SHP77 treated with DMSO at 0.1 percent for 48 hours (cell line): Measurements from ENCODE around the gene GC.
"Not testable (repeated sequence)": the region's sequence is repeated elsewhere in the genome, so short reads cannot be mapped to it uniquely, and the experiment has no call there.

Source experiments
- DNase-seq: peaks from one replicate; lab custom pipeline; 2025; lab: John Stamatoyannopoulos, UW

The GC gene, protein sequence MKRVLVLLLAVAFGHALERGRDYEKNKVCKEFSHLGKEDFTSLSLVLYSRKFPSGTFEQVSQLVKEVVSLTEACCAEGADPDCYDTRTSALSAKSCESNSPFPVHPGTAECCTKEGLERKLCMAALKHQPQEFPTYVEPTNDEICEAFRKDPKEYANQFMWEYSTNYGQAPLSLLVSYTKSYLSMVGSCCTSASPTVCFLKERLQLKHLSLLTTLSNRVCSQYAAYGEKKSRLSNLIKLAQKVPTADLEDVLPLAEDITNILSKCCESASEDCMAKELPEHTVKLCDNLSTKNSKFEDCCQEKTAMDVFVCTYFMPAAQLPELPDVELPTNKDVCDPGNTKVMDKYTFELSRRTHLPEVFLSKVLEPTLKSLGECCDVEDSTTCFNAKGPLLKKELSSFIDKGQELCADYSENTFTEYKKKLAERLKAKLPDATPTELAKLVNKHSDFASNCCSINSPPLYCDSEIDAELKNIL

GRCh38 chr4:71783972-71784371 is at the start of gene GC:
Gene GC, minus strand, starts transcription at chr4:71784079. Its CDS starts 61 bp downstream, at chr4:71784018.
- no peak for DNase-seq

DNA sequence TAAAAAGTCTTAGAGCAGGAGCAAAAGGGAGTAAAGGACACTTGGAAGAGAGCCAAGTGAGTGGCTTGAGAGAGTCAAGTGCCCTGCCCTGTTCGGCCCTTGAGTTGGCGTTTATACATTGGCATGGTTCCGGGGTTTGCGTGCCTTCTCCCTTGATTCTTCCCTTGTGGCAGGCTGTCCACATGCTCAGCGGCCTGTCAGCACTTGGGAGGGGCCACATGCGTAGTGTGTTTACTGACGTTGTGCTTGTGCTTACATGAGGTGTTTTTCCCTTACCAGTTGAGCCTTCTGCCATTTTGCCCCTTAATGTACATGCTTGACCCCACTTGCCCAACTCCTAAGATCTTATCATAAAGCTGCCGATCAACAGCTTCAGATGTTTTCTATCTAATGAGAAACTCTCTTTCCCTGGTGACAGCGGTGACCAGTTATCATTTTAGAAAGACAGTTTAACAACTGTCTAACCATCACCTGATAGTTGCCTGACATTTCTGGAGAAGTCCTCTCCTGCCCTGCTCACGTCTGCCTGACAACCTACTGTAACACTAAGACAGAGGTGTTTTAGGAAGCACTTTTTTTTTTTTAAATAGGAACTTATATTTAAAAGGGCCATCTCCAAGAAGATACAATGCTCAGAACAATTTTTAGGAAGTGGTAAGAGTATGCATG is 49.5 kb upstream of the GC start:
- no peak for DNase-seq

DNA sequence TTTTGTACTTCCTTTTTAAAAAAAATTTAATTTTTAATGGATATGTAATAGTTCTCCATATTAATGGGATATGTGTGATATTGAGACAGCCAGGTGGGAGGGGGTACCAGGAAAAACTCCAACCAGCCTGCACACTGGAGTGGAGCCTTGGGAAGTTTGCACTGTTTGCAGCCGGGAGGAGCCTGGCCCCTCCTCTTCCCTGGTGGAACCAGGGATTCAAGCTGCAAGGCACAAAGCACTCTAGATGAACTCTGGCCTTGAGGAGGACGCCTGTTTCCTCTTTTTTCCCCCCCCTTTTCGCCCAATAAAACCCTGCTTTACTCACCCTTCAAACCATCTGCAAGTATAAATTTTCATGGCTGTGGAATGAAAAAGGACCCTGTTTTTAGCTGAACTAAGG is 48.2 kb upstream of the GC start:
- DNase-seq, result no peak

DNA sequence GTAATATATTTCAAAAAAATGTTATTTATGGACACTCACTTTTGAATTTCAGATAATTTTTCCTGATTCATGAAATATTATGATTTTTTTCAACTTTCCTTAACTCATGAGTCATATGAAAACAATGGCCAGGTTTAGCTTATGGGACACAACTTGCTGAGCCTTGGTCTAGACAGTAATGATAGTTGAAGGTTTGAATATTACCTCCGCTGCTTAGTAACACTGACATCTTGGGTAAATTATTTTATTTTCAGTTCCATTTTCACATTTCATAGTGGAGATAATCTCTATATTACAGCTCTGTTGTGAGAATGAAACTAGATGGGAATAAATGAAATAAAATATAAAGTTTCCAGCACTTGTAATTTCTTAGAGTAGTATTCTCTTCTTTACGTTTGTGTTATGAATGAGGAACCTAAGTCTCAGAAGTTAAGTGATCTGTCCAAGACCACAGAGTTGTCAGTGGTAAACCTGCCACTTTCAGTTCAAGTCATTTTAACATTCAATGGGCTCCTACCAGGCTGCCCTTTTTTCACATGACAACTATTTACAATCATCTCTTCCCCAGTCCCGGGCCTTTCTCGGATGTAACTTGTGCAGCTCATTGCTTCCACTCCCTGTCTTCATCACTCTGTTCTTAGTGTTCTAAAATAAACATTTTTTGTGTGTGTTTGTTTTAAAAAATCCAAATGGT is 46.8 kb upstream of the GC start:
- DNase-seq, result no peak

DNA sequence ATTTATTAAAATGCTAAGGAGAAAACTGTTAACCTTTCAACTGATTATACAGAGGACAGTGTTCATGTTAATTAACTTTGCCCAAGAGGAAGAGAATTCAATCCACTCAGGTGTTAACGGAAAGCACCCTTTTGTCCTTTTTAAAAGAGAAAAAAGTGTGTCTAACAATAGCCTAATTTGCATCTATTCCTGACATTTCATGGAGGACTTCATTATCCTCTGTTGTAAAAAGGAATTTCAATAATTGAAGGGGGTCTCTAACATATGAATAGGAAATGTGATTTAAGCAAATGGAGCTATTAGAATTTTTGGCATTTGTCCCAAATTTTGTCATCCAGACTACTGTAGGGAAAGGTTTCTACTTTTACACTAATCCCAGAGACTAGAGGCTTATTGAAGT is 44.6 kb upstream of the GC start:
- no peak for DNase-seq

DNA sequence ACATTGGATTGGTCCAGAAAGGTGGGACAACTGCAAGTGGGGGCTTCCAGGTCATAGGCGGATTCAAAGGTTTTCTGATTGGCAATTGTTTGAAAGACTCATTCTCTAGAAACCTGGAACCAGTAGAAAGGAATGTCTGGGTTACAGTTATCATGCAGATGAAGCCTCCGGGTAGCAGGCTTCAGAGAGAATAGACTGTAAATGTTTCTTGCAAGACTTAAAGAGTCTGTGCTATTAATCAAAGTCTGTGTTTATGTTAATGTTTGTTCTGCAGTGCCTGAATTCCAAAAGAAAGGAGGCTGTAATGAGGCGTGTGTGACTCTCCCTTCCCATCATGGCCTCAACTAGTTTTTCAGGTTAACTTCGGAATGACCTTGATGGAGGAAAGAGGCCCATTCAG is 43.9 kb upstream of the GC start:
- no peak for DNase-seq

- DNase-seq, result no peak
Measured at GRCh38 chr4:71816676-71817303, 32.9 kb upstream of the GC start.

DNA sequence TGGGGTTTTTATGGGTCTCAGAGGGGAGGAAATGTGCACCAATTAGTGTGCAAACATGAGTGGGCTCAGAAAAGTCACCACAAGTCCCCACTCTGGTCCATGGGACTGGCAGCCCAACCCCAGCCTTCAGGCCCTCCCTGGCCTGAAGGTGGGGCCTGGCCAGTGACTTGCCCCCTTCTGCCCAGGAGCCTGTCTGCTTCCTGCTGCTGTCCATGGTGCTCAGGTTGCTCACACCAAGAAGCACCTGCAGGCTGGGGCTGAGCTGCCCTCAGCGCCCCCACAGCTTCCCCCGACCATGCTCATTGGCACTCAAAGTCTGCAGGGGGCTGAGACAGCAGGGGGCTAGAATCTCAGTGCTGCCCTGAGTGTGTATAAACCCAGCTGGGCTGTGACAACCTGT is 30.6 kb upstream of the GC start:
- DNase-seq, result no peak

DNA sequence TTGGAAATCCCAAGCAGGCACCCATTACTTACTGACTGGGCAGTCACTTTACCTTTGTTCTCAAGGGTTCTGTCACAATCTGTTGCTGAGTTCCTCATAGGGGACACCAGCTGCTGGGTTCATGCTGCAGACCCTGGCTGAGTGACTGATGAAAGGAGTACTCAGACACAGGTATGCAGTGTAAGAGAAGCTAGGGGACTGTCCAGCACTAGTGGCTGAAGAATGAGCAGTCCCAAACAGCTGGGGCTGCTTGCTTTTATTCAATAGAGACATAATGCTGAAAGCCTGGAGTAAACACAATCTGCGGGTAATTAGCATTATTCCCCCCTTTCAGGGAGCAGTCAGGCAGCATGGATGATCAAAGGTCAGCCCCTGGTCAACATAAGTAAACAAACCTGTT is 25.9 kb upstream of the GC start:
- not testable (repeated sequence) for DNase-seq

GRCh38 chr4:71807469-71807868 is 23.6 kb upstream of the GC start:
- DNase-seq, result no peak

DNA sequence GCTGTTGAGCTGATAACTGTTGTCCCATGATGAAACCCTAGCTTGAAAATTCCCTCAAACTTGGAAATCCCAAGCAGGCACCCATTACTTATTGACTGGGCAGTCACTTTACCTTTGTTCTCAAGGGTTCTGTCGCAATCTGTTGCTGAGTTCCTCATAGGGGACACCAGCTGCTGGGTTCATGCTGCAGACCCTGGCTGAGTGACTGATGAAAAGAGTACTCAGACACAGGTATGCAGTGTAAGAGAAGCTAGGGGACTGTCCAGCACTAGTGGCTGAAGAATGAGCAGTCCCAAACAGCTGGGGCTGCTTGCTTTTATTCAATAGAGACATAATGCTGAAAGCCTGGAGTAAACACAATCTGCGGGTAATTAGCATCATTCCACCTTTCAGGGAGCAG is 21.4 kb upstream of the GC start:
- DNase-seq, result not testable (repeated sequence)

- DNase-seq, result not testable (repeated sequence)
Measured at GRCh38 chr4:71804017-71804697, 20.3 kb upstream of the GC start.

- DNase-seq, result no peak
Measured at GRCh38 chr4:71785959-71786358, 2.1 kb upstream of the GC start.

DNA sequence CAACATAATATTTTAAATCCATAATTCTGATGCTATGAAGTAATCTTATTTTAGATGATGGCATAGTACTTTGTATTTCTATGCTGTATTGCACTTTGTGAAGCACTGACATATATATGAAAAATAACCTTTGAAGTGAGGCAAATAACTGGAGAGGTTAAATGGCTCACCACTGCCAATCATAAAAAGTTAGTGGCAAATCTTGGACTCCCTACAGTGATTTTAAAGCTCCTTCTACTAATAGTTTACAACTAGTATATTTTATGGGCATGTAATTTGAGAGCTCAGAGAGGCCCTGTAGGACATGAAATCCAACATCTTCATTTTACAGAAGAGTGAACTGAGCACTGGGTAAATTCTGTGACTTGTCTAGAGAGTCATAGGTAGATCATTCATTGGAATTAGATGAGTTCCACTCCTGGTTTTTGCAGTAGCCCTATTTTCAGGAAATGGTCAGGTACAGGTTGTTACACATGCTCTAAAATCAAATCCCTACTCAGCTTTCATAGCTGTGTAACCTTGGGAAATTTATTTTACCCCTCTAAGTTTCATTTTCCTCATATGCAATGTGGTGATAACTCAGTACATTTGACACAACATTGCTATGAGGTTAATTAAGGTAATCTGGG is 804 bp upstream of the GC start:
- no peak for DNase-seq

DNA sequence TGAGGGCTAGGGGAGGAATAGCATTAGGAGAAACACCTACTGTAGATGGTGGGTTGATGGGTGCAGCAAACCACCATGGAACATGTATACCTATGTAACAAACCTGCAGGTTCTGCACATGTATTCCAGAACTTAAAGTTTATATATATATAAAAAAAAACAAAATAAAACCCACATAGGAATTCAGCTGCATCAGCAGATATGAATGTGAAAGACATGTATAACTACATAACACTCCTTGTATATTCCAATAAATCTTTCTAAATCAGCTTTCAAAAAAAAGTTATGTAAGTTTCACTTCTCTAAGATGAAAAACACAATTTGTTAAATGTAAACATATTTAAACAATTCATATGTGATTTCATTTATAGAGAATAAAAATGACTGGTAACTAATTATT is 6.0 kb downstream of the GC start:
- no peak for DNase-seq

DNA sequence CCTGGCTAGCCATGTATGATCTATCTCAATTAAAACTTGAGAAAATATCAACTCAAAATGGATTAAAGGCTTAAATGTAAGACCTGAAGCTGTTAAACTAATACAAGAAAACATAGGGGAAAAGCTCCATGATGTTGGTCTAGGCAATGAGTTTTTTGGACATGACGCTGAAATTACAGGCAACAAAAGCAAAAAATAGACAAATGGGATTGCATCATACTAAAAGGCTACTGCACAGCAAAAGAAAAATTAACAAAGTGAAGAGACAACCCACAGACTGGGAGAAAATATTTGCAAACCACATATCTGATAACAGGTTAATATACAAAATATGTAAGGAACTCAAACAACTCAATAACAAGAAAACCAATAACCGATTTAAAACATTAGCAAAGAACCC is 8.4 kb downstream of the GC start:
- DNase-seq, result no peak

GRCh38 chr4:71774136-71774535 is 9.7 kb downstream of the GC start:
- no peak for DNase-seq

DNA sequence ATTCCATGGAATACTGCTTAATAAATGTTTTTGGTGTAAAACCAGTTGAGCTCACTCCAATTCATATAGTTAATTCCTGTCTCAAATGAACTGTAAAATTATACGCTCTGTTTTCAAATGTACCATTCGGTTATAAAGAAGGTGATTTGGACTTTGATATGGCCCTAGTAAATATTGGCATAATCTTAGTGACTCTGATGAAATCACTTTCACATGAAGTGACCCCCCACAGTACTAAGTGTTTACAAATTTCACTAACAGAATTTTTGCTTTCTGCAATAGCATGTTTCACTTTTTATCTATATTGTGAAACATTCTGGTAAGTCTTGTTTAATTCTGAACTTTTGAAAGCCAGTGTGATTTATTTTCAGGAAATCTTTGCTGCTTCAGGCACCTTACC is 10.9 kb downstream of the GC start:
- no peak for DNase-seq

DNA sequence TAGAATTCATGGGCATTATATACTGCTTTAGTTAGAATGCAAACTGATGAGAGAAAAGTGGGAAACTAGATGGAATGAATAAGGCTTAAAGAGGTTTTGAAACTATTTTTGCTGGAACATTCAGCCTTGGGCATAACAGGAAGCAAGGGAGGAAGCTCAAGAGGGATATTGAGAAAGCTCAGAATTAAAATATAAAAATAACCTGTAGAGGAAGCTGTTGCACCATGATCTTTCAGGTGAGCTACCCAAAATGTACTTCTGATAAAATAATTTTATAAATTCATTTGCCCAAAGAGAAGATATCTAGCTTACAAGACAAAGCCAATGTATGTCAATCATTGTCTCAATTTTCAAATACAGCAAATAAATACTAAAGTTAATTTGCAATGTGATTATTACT is 11.3 kb downstream of the GC start:
- DNase-seq, result no peak

DNA sequence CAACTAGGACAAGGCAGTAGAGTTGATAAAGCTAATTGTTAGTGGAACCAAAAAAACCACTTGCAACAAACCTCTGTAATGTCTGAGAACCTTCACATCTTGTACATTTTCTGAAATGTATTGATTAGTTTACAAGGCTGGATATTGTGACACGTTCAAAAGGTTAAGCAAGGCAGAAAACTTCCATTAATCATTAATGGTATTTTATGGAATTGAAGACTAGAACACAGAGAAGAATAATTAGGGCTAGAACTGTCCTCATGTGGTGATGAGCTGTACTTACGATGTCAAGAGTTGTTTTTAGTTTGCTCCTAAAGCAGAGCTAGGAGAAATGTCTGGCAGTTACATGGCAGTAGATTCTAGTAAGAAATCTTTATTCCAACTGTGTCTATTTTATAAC is 12.3 kb downstream of the GC start:
- DNase-seq, result no peak

DNA sequence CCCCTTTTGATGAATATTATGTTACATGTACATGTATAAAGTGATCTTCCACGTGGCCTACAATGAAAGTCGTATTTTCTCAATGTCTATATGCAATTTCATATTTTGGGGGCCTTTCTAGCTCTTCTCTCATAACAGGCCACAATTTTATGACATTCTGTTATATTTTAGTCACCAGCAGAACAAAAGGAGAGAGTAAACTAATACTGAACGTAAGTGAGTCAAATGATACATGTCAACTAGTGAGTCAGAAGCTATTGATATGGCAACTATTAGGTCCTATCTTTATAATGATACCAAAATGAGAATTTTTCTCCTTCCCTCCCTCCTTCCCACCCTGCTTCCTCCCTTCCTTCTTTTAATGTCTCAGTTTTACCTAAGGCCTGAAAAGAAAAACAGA is 14.4 kb downstream of the GC start:
- no peak for DNase-seq
